PFSK-1 (cell line): ENCODE data around the gene ANKRD34A.

Experiments used
- FOXP2 ChIP-seq: optimal IDR thresholded peaks from 2 replicates; pipeline ENCODE3; 2011; ENCODE audit warnings: borderline replicate concordance, control low read depth, inconsistent platforms; ENCODE audit not compliant: insufficient read depth; ENCODE audit errors: extremely low read length, extremely low read depth
- POLR2AphosphoS5 ChIP-seq: IDR thresholded peaks from 2 replicates; pipeline ENCODE4 v1.6.1; 2012; ENCODE audit warnings: low read depth, mild to moderate bottlenecking, control low read depth, low read length, moderate library complexity
- REST ChIP-seq, 2 experiments: IDR thresholded peaks; 2 replicates each; pipeline versions ENCODE4 v1.6.1 to v1.8.0; 2011 to 2012; ENCODE audit warnings: low read depth in 2 of 2, low read length in 2 of 2, control low read depth in 1 of 2, inconsistent platforms in 1 of 2, mild to moderate bottlenecking in 1 of 2, moderate library complexity in 1 of 2; ENCODE audit not compliant: insufficient read depth in 1 of 2
- SIN3A ChIP-seq: IDR thresholded peaks from 2 replicates; pipeline ENCODE4 v1.6.1; 2012; ENCODE audit warnings: mild to moderate bottlenecking, low read length, moderate library complexity, borderline replicate concordance; ENCODE audit not compliant: insufficient read depth
- TAF1 ChIP-seq: IDR thresholded peaks from 2 replicates; pipeline ENCODE4 v1.6.1; 2012; ENCODE audit warnings: low read length, control low read depth, borderline replicate concordance; ENCODE audit not compliant: insufficient read depth

Gene ANKRD34A

GRCh38 chr1:145937436-145937835 is 26.9 kb downstream of the ANKRD34A start:
- TF ChIP-seq TAF1, result no peak
- no peak for TF ChIP-seq SIN3A
- no peak for TF ChIP-seq REST (IDR thresholded peaks at IDR 0.05; ENCODE audit: insufficient read depth in 1 of 2, low read depth in 2 of 2, low read length in 2 of 2)
- no peak for TF ChIP-seq FOXP2
- no peak for TF ChIP-seq POLR2AphosphoS5

DNA sequence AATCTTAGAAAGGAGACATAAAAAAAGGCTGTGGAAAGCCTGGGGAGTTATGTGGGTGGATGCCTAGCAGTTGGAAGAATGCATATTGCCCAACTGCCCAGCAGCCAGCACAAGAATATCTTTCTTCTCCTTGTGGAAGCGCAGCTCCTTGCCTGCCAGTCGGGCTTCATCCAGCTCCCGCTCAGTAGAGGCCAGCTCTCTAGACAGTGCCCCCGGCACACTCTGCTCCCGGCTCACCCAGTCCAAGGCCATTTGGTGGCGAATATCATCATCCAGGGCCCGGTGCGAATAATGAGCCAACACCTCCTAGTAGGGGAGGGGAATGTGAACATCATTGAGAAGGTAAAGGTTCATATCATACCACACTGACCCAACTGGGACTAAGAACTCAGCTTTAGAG is 28.1 kb downstream of the ANKRD34A start:
- TF ChIP-seq TAF1, result no peak
- no peak for TF ChIP-seq POLR2AphosphoS5
- TF ChIP-seq REST (IDR thresholded peaks at IDR 0.05; ENCODE audit: insufficient read depth in 1 of 2, low read depth in 2 of 2, low read length in 2 of 2), result no peak
- no peak for TF ChIP-seq SIN3A
- TF ChIP-seq FOXP2, result no peak

GRCh38 chr1:145935708-145936107 is 28.7 kb downstream of the ANKRD34A start:
- TF ChIP-seq TAF1, result no peak
- TF ChIP-seq REST (IDR thresholded peaks at IDR 0.05; ENCODE audit: insufficient read depth in 1 of 2, low read depth in 2 of 2, low read length in 2 of 2), result no peak
- no peak for TF ChIP-seq SIN3A
- TF ChIP-seq POLR2AphosphoS5, result no peak

DNA sequence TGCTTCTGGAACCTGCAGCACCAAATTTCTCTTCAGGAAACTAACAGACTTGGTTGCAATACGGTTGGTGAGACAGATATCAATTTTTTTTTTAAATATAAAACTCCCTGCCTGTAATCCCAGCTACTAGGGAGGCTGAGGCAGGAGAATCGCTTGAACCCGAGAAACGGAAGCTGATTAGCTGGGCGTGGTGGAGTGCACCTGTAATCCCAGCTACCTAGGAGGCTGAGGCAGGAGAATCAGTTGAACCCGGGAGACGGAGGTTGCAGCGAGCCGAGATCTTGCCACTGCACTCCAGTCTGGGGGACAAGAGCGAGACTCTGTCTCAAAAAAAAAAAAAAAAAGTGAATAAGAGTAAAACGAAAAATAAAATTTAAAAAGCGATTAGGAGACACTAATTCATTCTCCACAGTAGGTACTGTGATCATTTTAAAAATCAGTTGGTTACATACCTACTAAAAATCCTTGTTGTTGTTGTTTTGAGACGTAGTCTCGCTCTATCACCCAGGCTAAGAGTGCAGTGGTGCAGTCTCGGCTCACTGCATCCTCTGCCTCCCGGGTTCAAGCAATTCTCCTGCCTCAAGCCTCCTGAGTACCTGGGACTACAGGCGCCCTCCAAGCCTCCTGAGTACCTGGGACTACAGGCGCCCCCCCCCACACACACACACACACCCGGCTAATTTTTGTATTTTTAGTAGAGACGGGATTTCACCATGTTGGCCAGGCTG is 36.3 kb downstream of the ANKRD34A start:
- TF ChIP-seq SIN3A, result no peak
- no peak for TF ChIP-seq REST (IDR thresholded peaks at IDR 0.05; ENCODE audit: insufficient read depth in 1 of 2, low read depth in 2 of 2, low read length in 2 of 2)
- no peak for TF ChIP-seq POLR2AphosphoS5
- no peak for TF ChIP-seq FOXP2
- TF ChIP-seq TAF1, result no peak
